ENCODE results near the gene KCNIP3. TPM values are rescaled to one million over a fixed set of nuclear protein-coding genes. Genes with fewer than 3 reads are reported as not detected.

KCNIP3 gene
- total RNA-seq, 1 donor from 2014 or later, result 7.2 TPM

DNA sequence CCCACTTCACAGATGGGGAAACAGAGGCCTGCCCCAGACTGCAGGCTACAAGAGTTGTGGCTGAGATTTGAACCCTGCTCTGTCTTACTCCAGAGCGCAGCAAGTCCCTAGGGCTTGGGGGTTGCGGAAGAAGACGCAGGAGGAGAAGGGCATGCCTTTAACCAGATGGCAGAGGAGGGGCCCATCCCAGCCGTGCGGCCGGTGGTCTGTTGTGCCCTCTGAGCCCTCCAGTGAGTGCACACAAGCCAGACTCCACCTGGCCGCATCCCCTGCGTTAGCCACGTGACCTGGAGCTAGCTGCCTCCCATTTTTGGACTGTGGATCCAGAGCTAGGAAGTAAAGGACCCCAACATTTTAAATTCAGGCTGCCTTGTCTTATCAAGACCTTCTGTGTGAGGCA, 2.8 kb downstream of the KCNIP3 start:
- no peak for DNase-seq (ENCODE audit: low read depth)
- Histone ChIP-seq H3K27me3 (ENCODE audit: control insufficient read depth, insufficient read depth, low read length) (peaks cover 24% of the 10 kb centered on the region), H3K4me3 (ENCODE audit: low read depth, low read length) (no peak overlapping the region), H3K36me3 (ENCODE audit: control insufficient read depth, insufficient read depth, low read length) (no peaks in the 10 kb centered on the region)
- TF ChIP-seq, protein P1, sequence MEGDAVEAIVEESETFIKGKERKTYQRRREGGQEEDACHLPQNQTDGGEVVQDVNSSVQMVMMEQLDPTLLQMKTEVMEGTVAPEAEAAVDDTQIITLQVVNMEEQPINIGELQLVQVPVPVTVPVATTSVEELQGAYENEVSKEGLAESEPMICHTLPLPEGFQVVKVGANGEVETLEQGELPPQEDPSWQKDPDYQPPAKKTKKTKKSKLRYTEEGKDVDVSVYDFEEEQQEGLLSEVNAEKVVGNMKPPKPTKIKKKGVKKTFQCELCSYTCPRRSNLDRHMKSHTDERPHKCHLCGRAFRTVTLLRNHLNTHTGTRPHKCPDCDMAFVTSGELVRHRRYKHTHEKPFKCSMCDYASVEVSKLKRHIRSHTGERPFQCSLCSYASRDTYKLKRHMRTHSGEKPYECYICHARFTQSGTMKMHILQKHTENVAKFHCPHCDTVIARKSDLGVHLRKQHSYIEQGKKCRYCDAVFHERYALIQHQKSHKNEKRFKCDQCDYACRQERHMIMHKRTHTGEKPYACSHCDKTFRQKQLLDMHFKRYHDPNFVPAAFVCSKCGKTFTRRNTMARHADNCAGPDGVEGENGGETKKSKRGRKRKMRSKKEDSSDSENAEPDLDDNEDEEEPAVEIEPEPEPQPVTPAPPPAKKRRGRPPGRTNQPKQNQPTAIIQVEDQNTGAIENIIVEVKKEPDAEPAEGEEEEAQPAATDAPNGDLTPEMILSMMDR (IDR thresholded peaks at IDR 0.05; ENCODE audit: insufficient read depth, low read length, poor library complexity, severe bottlenecking), result no peak

DNA sequence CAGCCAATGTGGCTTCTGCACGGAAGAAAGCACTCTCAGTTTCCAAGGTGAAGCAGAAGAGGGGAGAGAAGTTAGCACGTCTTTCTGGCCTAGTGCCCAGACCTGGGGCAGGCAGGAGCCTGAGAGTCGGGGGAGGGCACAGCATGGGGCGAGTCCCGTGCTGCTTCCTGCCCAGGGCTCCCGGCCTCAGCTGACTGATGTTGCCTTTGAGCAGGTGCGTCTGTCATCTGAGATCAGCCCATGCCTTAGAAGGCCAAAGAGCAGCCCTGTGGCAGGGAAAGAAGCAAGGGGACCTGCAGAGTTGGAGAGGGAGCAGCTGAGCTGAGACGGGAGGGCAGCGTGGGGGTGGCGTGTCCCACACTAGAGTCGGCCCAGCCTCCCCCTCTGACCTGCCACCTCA, 3.3 kb downstream of the KCNIP3 start:
- Histone ChIP-seq H3K4me3 (ENCODE audit: low read depth, low read length) (no peak overlapping the region), H3K27me3 (ENCODE audit: control insufficient read depth, insufficient read depth, low read length) (peaks cover 24% of the 10 kb centered on the region), H3K36me3 (ENCODE audit: control insufficient read depth, insufficient read depth, low read length) (no peaks in the 10 kb centered on the region)
- no peak for DNase-seq (ENCODE audit: low read depth)
- TF ChIP-seq, protein P1 (IDR thresholded peaks at IDR 0.05; ENCODE audit: insufficient read depth, low read length, poor library complexity, severe bottlenecking), result no peak

DNA sequence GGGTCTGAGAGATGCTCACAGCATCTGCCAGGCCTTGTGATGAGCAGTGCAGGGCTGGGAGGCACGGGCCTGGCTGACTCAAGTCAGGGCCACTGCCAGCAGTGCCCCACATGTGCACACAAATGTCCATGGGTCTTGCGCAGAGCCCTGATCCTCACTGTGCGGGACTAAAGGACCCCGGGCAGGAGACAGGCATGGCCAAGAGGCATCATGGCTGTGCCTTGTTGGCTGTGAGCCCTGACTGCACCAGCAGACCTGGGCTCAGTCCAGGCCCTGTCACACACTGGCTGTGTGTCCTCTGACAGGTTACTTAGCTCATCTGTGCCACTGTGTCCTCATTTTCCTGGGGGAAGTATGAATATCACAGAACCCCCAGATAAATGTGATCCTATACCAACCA, 4.0 kb downstream of the KCNIP3 start:
- Histone ChIP-seq H3K27me3 (ENCODE audit: control insufficient read depth, insufficient read depth, low read length) (peaks cover 22% of the 10 kb centered on the region), H3K36me3 (ENCODE audit: control insufficient read depth, insufficient read depth, low read length) (no peaks in the 10 kb centered on the region), H3K4me3 (ENCODE audit: low read depth, low read length) (no peak overlapping the region)
- TF ChIP-seq, protein P1 (IDR thresholded peaks at IDR 0.05; ENCODE audit: insufficient read depth, low read length, poor library complexity, severe bottlenecking), result no peak
- no peak for DNase-seq (ENCODE audit: low read depth)

DNA sequence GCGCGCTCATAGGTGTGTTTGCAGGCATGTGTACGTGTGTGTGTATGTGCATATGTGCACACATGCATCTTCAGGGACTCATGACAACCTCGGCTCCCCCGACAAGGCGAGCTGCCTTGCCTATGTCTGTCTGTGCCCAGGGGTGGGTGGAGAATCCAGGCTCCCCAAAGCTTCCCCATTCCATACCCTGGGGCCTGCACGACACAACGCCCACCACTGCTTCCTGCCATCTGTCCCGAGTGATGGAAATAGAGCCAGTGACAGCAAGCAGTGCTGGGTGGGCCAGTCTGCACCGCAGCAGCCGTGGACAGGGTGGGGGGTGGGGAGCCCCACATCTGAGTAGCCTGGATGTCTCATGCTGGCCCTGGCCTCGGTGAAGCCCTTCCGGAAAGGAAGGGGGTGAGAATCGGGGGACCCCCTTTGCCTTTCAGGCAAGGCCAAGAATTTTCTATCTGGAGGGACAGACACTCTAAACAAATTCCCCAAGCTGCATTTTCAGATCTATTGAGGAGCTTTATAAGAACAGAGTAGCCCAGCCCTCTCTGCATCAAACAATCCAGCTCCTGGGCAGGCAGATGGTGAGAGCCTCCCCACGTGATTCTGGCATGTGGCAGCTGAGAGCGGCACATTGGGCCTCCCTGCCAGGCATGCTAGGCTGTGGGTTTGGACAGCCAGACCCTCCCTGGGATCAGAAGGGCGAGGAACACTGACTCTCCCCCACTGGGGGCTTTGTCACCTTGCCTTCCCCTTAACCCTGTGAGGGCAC, 4.9 kb downstream of the KCNIP3 start:
- Histone ChIP-seq H3K4me3 (ENCODE audit: low read depth, low read length) (no peak overlapping the region), H3K36me3 (ENCODE audit: control insufficient read depth, insufficient read depth, low read length) (no peaks in the 10 kb centered on the region), H3K27me3 (ENCODE audit: control insufficient read depth, insufficient read depth, low read length) (peaks cover 14% of the 10 kb centered on the region)
- TF ChIP-seq, protein P1 (IDR thresholded peaks at IDR 0.05; ENCODE audit: insufficient read depth, low read length, poor library complexity, severe bottlenecking), result no peak
- DNase-seq (ENCODE audit: low read depth), result no peak

DNA sequence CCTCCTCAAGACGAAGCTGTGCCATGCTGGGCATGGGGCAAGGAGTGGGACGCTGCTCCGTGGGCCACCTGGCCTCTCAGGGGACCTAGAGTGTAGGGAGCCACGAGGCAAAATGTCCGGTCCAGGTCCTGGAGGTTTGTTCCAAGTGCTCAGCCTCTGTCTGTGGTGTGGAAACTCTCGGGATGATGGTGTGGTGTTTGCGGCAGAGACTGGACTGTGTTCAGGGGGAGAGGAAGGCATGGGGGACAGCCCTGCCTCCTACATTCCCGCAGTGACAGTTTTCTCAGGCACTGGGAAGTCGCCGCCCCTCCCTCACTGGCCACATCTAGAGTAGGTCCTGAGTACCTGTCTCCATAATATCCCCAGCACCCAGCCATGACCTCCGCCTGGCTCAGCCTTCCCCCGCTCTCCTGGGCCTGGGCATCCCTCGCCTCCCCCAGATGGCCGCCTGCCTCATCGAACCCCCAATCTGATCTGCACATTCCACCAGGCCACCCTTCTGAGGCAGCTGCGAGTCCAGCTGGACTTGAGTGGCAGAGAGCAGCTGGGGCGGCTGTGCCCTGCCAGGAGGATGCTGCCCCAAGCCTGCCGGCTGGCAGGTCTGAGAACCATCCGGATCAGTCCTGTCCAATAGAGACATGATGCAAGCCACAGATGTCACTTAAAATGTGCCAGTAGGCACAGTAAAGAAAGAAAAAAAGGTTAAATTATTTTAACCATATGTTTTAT, 6.2 kb downstream of the KCNIP3 start:
- peaks cover 8% of the 10 kb centered on the region for H3K27me3 ChIP-seq (ENCODE audit: control insufficient read depth, insufficient read depth, low read length)
- TF ChIP-seq, protein P1 (IDR thresholded peaks at IDR 0.05; ENCODE audit: insufficient read depth, low read length, poor library complexity, severe bottlenecking), result no peak
- H3K4me3 ChIP-seq (ENCODE audit: low read depth, low read length), result no peak overlapping the region

More for the DNA sequence above, 6.2 kb downstream of the KCNIP3 start:
- H3K36me3 ChIP-seq (ENCODE audit: control insufficient read depth, insufficient read depth, low read length), result no peaks in the 10 kb centered on the region
- no peak for DNase-seq (ENCODE audit: low read depth)

Measured in kidney epithelial cell (primary cell).